ENCODE data around the gene NOBOX.

- TF ChIP-seq CTCF (IDR thresholded peaks at IDR 0.05; ENCODE audit: low read depth, low read length, poor library complexity, severe bottlenecking) (no peak), EZH2phosphoT487 (IDR thresholded peaks at IDR 0.05; ENCODE audit: borderline replicate concordance, low read length) (no peak)
Measured at GRCh38 chr7:144379776-144380384, 23.6 kb downstream of the NOBOX start.

Measured in DOHH2 (cell line).